Ramos (cell line): ENCODE data around the gene CDK2AP2.
"Not testable (repeated sequence)": the region's sequence is repeated elsewhere in the genome, so short reads cannot be mapped to it uniquely, and the experiment has no call there.

ENCODE experiments used
- in situ Hi-C: fragments of 300-500 bp; cut with MboI; formaldehyde crosslinking; loops from one replicate; pipeline ENCODE4 v1.14.3; 2022; ENCODE audit warnings: low sequenced_read_pairs; ENCODE audit not compliant: unreplicated experiment

The CDK2AP2 gene

GRCh38 chr11:67507864-67508485 is at the start of gene CDK2AP2:
CDK2AP2 (minus strand) TSS chr11:67508162; CDS start chr11:67508082, 80 bp downstream.
- in situ Hi-C loops: no loop called here

GRCh38 chr11:67556244-67556643 is 48.3 kb upstream of the CDK2AP2 start:
- in situ Hi-C loops: no loop called here

GRCh38 chr11:67551697-67552096 is 43.7 kb upstream of the CDK2AP2 start:
- in situ Hi-C loops: not testable (repeated sequence)

GRCh38 chr11:67551127-67551526 is 43.2 kb upstream of the CDK2AP2 start:
- in situ Hi-C loops: no loop called here

GRCh38 chr11:67548555-67549110 is 40.7 kb upstream of the CDK2AP2 start:
- in situ Hi-C loops: no loop called here

GRCh38 chr11:67548112-67548511 is 40.1 kb upstream of the CDK2AP2 start:
- in situ Hi-C loops: not testable (repeated sequence)

GRCh38 chr11:67545280-67545679 is 37.3 kb upstream of the CDK2AP2 start:
- in situ Hi-C loops: no loop called here

- in situ Hi-C loops: no loop called here
Measured at GRCh38 chr11:67544616-67545242, 36.8 kb upstream of the CDK2AP2 start.

GRCh38 chr11:67543585-67543984 is 35.6 kb upstream of the CDK2AP2 start:
- in situ Hi-C loops: no loop called here

GRCh38 chr11:67542971-67543370 is 35.0 kb upstream of the CDK2AP2 start:
- in situ Hi-C loops: no loop called here

- in situ Hi-C loops: no loop called here
Measured at GRCh38 chr11:67542169-67542568, 34.2 kb upstream of the CDK2AP2 start.

- in situ Hi-C loops: no loop called here
Measured at GRCh38 chr11:67541198-67541597, 33.2 kb upstream of the CDK2AP2 start.

- in situ Hi-C loops: no loop called here
Measured at GRCh38 chr11:67539550-67539949, 31.6 kb upstream of the CDK2AP2 start.

- in situ Hi-C loops: no loop called here
Measured at GRCh38 chr11:67538823-67539505, 31.0 kb upstream of the CDK2AP2 start.

GRCh38 chr11:67538306-67538705 is 30.3 kb upstream of the CDK2AP2 start:
- in situ Hi-C loops: no loop called here

- in situ Hi-C loops: no loop called here
Measured at GRCh38 chr11:67535561-67535960, 27.6 kb upstream of the CDK2AP2 start.

GRCh38 chr11:67534070-67534679 is 26.2 kb upstream of the CDK2AP2 start:
- in situ Hi-C loops: no loop called here

GRCh38 chr11:67532889-67533288 is 24.9 kb upstream of the CDK2AP2 start:
- in situ Hi-C loops: no loop called here

GRCh38 chr11:67530282-67530592 is 22.3 kb upstream of the CDK2AP2 start:
- in situ Hi-C loops: no loop called here

- in situ Hi-C loops: no loop called here
Measured at GRCh38 chr11:67528376-67528775, 20.4 kb upstream of the CDK2AP2 start.
